Measurements from ENCODE around the gene ZFAND3. TPM values are rescaled to one million over a fixed set of nuclear protein-coding genes. Genes with fewer than 3 reads are reported as not detected.

The ZFAND3 gene
- total and polyA plus RNA-seq, 2 donors (not counting 1 experiment from before 2014, with no cell fraction given) = 13.5 to 58.3 TPM

- Histone ChIP-seq H3K9me3 (ENCODE audit: control extremely low read depth in 1 of 3, control insufficient read depth in 2 of 3, insufficient read depth in 1 of 3, low read length in 2 of 3) (no peaks in the 10 kb centered on the region), H4K20me1 (ENCODE audit: control insufficient read depth, insufficient read depth, low read length, poor library complexity, severe bottlenecking) (peaks cover 11% of the 10 kb centered on the region)
- CTCF ChIA-PET = interaction anchor here (1.3 to 1.4 kb wide), 2 partner anchors 11 to 367 kb away, joined by 3 read pairs; no protein-coding TSS in a partner anchor
Observed at GRCh38 chr6:38127284-38127683, 307.8 kb downstream of the ZFAND3 start.

GRCh38 chr6:38131527-38131965, 312.0 kb downstream of the ZFAND3 start:
- H2AFZ ChIP-seq (ENCODE audit: insufficient read depth, low read depth, low read length, poor library complexity, severe bottlenecking) = no peak overlapping the region
- ATAC-seq (ENCODE audit: low read depth) (no peak), DNase-seq (no peak)
- H3K4me1 ChIP-seq (ENCODE audit: control insufficient read depth in 2 of 2, insufficient read depth in 2 of 2, low read length in 2 of 2) = no peaks in the 10 kb centered on the region
- H3K27ac ChIP-seq (ENCODE audit: low read length in 2 of 2) = no peak overlapping the region
- CTCF ChIA-PET = interaction anchor here (0.6 kb wide), 1 partner anchor 229 kb away, joined by 3 read pairs; no protein-coding TSS in a partner anchor
- TF ChIP-seq CTCF (IDR thresholded peaks at IDR 0.05) (no peak), EZH2 (IDR thresholded peaks at IDR 0.05; ENCODE audit: borderline replicate concordance, insufficient read depth, low read depth, low read length, poor library complexity, severe bottlenecking) (no peak)
- no peak overlapping the region for H3K27ac Mint-ChIP-seq
- H3K9me3 Mint-ChIP-seq (ENCODE audit: insufficient read depth) = no peaks in the 10 kb centered on the region
- intact Hi-C loops (cut with micrococcal nuclease) = no loop called here
- H4K20me1 ChIP-seq (ENCODE audit: control insufficient read depth, insufficient read depth, low read length, poor library complexity, severe bottlenecking) = peaks cover 24% of the 10 kb centered on the region
- no peak overlapping the region for H3K4me2 ChIP-seq (replicated peaks; ENCODE audit: low read depth, low read length, poor library complexity, severe bottlenecking)
- H3K9ac ChIP-seq (ENCODE audit: low read length) = no peak overlapping the region
- H3K4me1 Mint-ChIP-seq = peaks cover 4% of the 10 kb centered on the region
- no peaks in the 10 kb centered on the region for H3K9me3 ChIP-seq (ENCODE audit: control extremely low read depth in 1 of 3, control insufficient read depth in 2 of 3, insufficient read depth in 1 of 3, low read length in 2 of 3)
- no peak overlapping the region for H3K4me3 Mint-ChIP-seq
- POLR2A ChIA-PET = no interaction called here
- H3K27me3 ChIP-seq (replicated peaks in 1 of 4; ENCODE audit: control extremely low read depth in 1 of 4, control insufficient read depth in 3 of 4, insufficient read depth in 4 of 4, low read length in 3 of 4) = no peaks in the 10 kb centered on the region
- H3K27me3 Mint-ChIP-seq = no peaks in the 10 kb centered on the region
- H3K4me3 ChIP-seq (ENCODE audit: control extremely low read depth in 1 of 5, extremely low read depth in 1 of 5, insufficient read depth in 1 of 5, low read depth in 2 of 5, low read length in 4 of 5) = no peak overlapping the region
- H3K79me2 ChIP-seq (ENCODE audit: control insufficient read depth, insufficient read depth, low read length) = peaks cover 9% of the 10 kb centered on the region
- peaks cover 3 to 15% of the 10 kb centered on the region in 2 experiments for H3K36me3 ChIP-seq (replicated peaks in 1 of 2; ENCODE audit: control extremely low read depth in 1 of 2, control insufficient read depth in 1 of 2, extremely low read depth in 1 of 2, insufficient read depth in 2 of 2, low read length in 1 of 2)

More at GRCh38 chr6:38127284-38127683, 307.8 kb downstream of the ZFAND3 start:
- no peak overlapping the region for H3K4me3 ChIP-seq (ENCODE audit: control extremely low read depth in 1 of 5, extremely low read depth in 1 of 5, insufficient read depth in 1 of 5, low read depth in 2 of 5, low read length in 4 of 5)
- WGBS (ENCODE audit: insufficient coverage) = 100% methylated on average over 3 of the region's 4 CpGs
- no peak overlapping the region for H3K9ac ChIP-seq (ENCODE audit: low read length)
- no peak overlapping the region for H3K27ac Mint-ChIP-seq
- no peaks in the 10 kb centered on the region for H3K27me3 ChIP-seq (replicated peaks in 1 of 4; ENCODE audit: control extremely low read depth in 1 of 4, control insufficient read depth in 3 of 4, insufficient read depth in 4 of 4, low read length in 3 of 4)
- intact Hi-C loops (cut with micrococcal nuclease) = no loop called here
- H3K9me3 Mint-ChIP-seq (ENCODE audit: insufficient read depth) = no peaks in the 10 kb centered on the region
- H3K36me3 ChIP-seq (replicated peaks in 1 of 2; ENCODE audit: control extremely low read depth in 1 of 2, control insufficient read depth in 1 of 2, extremely low read depth in 1 of 2, insufficient read depth in 2 of 2, low read length in 1 of 2) = peaks cover 7 to 15% of the 10 kb centered on the region in 2 experiments
- TF ChIP-seq CTCF (IDR thresholded peaks at IDR 0.05) = no peak
- TF ChIP-seq EZH2 (IDR thresholded peaks at IDR 0.05; ENCODE audit: borderline replicate concordance, insufficient read depth, low read depth, low read length, poor library complexity, severe bottlenecking) = no peak
- H3K79me2 ChIP-seq (ENCODE audit: control insufficient read depth, insufficient read depth, low read length) = peaks cover 9% of the 10 kb centered on the region
- ATAC-seq (ENCODE audit: low read depth) = no peak
- H2AFZ ChIP-seq (ENCODE audit: insufficient read depth, low read depth, low read length, poor library complexity, severe bottlenecking) = no peak overlapping the region
- H3K27me3 Mint-ChIP-seq = no peaks in the 10 kb centered on the region
- no peak for DNase-seq
- H3K27ac ChIP-seq (ENCODE audit: low read length in 2 of 2) = no peak overlapping the region
- no peak overlapping the region for H3K4me3 Mint-ChIP-seq
- no peaks in the 10 kb centered on the region for H3K4me1 ChIP-seq (ENCODE audit: control insufficient read depth in 2 of 2, insufficient read depth in 2 of 2, low read length in 2 of 2)
- POLR2A ChIA-PET = no interaction called here
- H3K4me1 Mint-ChIP-seq = peaks cover 4% of the 10 kb centered on the region
- H3K4me2 ChIP-seq (replicated peaks; ENCODE audit: low read depth, low read length, poor library complexity, severe bottlenecking) = no peak overlapping the region
